GM12878 (cell line): ENCODE data around the gene BAZ2A. TPM values are rescaled to one million over a fixed set of nuclear protein-coding genes. Genes with fewer than 3 reads are reported as not detected.

Experiments used
- BHLHE40 ChIP-seq, 2 experiments: fragments of 450-650 bp in 1 of 2; IDR thresholded peaks; 2 replicates each; pipeline ENCODE4 v1.6.1; 2011 to 2017; ENCODE audit warnings: low read depth in 2 of 2, borderline replicate concordance in 1 of 2, improper control_type of control experiment in 1 of 2, low read length in 1 of 2, mild to moderate bottlenecking in 1 of 2
- BMI1 ChIP-seq: fragments of 450-650 bp; IDR thresholded peaks from 2 replicates; pipeline ENCODE4 v1.6.1; 2016; ENCODE audit warnings: mild to moderate bottlenecking, moderate library complexity, borderline replicate concordance
- CBX5 ChIP-seq: sonication (generic); IDR thresholded peaks from 2 replicates; pipeline ENCODE4 v1.6.1; 2016; ENCODE audit warnings: low read depth, moderate library complexity, mild to moderate bottlenecking, inconsistent platforms
- HDAC2 ChIP-seq: fragments of 200-600 bp; sonication (generic); IDR thresholded peaks from 2 replicates; pipeline ENCODE4 v1.6.1; 2017
- HDAC6 ChIP-seq: fragments of 200-600 bp; sonication (generic); IDR thresholded peaks from one replicate; pipeline ENCODE4 v1.8.0; 2017; ENCODE audit warnings: antibody characterized with exemption; ENCODE audit not compliant: unreplicated experiment
- LARP7 ChIP-seq: fragments of 450-650 bp; IDR thresholded peaks from 2 replicates; pipeline ENCODE4 v1.6.1; 2017; ENCODE audit warnings: mild to moderate bottlenecking
- MXI1 ChIP-seq: fragments of 150-350 bp; IDR thresholded peaks from 2 replicates; pipeline ENCODE4 v1.6.1; 2011; ENCODE audit warnings: low read depth, mild to moderate bottlenecking, inconsistent platforms, low read length, improper control_type of control experiment
- NBN ChIP-seq: fragments of 450-650 bp; IDR thresholded peaks from 2 replicates; pipeline ENCODE4 v1.6.1; 2016
- POLR2A ChIP-seq: IDR thresholded peaks from 2 replicates; pipeline ENCODE4 v1.6.1; 2011; ENCODE audit warnings: low read depth, mild to moderate bottlenecking, low read length
- POLR2AphosphoS5 ChIP-seq: IDR thresholded peaks from 2 replicates; pipeline ENCODE4 v1.6.1; 2011; ENCODE audit warnings: mild to moderate bottlenecking, low read length, inconsistent platforms
- RELA ChIP-seq: fragments of 450-650 bp; IDR thresholded peaks from 2 replicates; pipeline ENCODE4 v1.8.0; 2014; ENCODE audit warnings: borderline replicate concordance; ENCODE audit not compliant: partially characterized antibody
- SMARCA5 ChIP-seq: fragments of 450-650 bp; IDR thresholded peaks from 2 replicates; pipeline ENCODE4 v1.6.1; 2017; ENCODE audit warnings: mild to moderate bottlenecking
- YY1 ChIP-seq: IDR thresholded peaks from 2 replicates; pipeline ENCODE4 v1.6.1; 2011; ENCODE audit warnings: low read depth, mild to moderate bottlenecking, low read length
- ZBED1 ChIP-seq: IDR thresholded peaks from 2 replicates; pipeline ENCODE4 v1.6.1; 2016; ENCODE audit warnings: borderline replicate concordance
- ZNF384 ChIP-seq: IDR thresholded peaks from 2 replicates; pipeline ENCODE4 v1.6.1; 2012; ENCODE audit warnings: low read depth, mild to moderate bottlenecking, low read length, improper control_type of control experiment, borderline replicate concordance
- polyA plus RNA-seq, 11 experiments: library from polyadenylated mRNA; depleted of rRNA in 4 of 11; unstranded in 6 of 11; stranded (reverse) in 5 of 11; fragments of >200 nt; fragmentation: Nextera tagmentation in 4 of 11; fragmentation: Illumina TruSeq in 1 of 11; extraction: Ambion mirVana in 4 of 11; extraction: Trizol in 1 of 11; gene quantifications; 1 replicate in 1 of 11; 2 replicates in 10 of 11; pipeline versions ENCODE4 v1.2.1 to v1.2.3, GENCODE V29; 2011 to 2016; ENCODE audit warnings: inconsistent platforms in 2 of 11, missing spikeins in 2 of 11, low read depth in 1 of 11
- total RNA-seq, 4 experiments: library from RNA; depleted of rRNA in 3 of 4; stranded (reverse); fragments of >200 nt in 3 of 4; fragmentation: Illumina TruSeq in 1 of 4; extraction: Trizol in 1 of 4; gene quantifications; 2 replicates each; pipeline versions ENCODE4 v1.2.1 to v1.2.3, GENCODE V29; 2013 to 2021
- TF ChIP-seq, protein P1 (sequence below): fragments of 450-650 bp; IDR thresholded peaks from 2 replicates; pipeline ENCODE4 v1.6.1; 2017; ENCODE audit warnings: borderline replicate concordance
- TF ChIP-seq, protein P2 (sequence below): fragments of 450-650 bp; IDR thresholded peaks from 2 replicates; pipeline ENCODE4 v1.6.1; 2016; ENCODE audit warnings: mild to moderate bottlenecking

Gene BAZ2A
- total and polyA plus RNA-seq, 10 of the 15 experiments (the other 5 are each of a cell fraction or from before 2014, with no cell fraction given): 4.8 to 90.2 (median 29.9) TPM

DNA sequence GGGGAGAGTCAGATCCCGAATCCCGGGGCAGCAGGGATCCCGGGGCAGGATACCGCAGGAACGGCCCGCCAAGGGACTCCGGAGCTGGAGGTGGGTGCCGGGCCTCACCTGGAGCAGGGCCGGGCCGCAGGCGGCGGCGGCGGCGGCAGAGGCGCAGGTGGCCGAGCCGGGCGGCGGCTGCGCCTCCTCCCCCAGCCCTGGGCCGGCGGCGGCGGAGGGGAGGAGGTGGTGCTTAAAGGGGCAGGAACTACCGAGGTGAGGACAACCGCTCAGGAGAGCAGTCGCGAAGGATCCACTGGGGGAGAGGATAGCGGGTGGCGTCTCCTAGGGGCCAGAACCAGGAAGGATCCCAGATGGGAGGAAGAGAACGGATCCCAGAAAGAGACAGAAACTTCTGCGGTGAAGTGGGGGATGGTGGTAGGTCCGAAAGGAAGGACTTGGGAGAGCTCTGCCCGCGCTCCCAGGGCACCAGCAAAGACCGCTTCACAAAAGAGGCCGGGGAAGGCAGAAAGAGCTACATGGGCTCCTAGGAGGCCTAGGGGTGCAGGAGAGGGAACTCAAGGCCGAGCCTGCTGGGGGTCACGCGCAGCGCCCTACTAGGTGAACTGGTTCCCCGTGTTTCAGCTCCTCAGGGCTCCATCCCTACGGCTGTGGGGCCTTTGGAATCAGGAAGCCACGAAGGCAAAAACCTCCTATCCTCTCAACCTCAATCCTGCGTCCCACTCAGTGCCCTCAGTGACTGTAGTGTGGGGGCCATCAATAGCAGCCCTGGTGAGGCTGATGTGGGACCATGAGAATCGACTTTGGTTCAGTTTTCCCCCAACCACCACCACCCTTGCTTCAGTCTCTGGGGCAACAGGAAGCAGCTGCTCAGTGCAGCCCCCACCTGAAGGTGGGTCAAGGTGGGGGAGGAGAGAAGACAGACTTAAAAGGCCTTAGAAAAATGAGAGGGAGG, 5.0 kb upstream of the BAZ2A start (continued):
- TF ChIP-seq MXI1 (0 out of 2 replicates have a peak, but pooled peaks have one; percentile 2), NBN (peak; percentile 73), YY1 (no peak), POLR2A (peak; percentile 70), ZBED1 (no peak), CBX5 (no peak), POLR2AphosphoS5 (peak; percentile 73), LARP7 (peak; percentile 73), HDAC2 (no peak), BMI1 (no peak), BHLHE40 (IDR thresholded peaks at IDR 0.05; ENCODE audit: borderline replicate concordance in 1 of 2, low read depth in 2 of 2, low read length in 1 of 2) (peak in 1 of 2 experiments; percentile 41; a peak in 1 of 4 replicates), SMARCA5 (0 out of 2 replicates have a peak, but pooled peaks have one; percentile 31), RELA (peak; percentile 38), ZNF384 (no peak), HDAC6 (no peak)
- TF ChIP-seq, protein P1, sequence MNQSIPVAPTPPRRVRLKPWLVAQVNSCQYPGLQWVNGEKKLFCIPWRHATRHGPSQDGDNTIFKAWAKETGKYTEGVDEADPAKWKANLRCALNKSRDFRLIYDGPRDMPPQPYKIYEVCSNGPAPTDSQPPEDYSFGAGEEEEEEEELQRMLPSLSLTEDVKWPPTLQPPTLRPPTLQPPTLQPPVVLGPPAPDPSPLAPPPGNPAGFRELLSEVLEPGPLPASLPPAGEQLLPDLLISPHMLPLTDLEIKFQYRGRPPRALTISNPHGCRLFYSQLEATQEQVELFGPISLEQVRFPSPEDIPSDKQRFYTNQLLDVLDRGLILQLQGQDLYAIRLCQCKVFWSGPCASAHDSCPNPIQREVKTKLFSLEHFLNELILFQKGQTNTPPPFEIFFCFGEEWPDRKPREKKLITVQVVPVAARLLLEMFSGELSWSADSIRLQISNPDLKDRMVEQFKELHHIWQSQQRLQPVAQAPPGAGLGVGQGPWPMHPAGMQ: no peak
- TF ChIP-seq, protein P2, sequence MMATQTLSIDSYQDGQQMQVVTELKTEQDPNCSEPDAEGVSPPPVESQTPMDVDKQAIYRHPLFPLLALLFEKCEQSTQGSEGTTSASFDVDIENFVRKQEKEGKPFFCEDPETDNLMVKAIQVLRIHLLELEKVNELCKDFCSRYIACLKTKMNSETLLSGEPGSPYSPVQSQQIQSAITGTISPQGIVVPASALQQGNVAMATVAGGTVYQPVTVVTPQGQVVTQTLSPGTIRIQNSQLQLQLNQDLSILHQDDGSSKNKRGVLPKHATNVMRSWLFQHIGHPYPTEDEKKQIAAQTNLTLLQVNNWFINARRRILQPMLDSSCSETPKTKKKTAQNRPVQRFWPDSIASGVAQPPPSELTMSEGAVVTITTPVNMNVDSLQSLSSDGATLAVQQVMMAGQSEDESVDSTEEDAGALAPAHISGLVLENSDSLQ: no peak
- TF ChIP-seq, all 136 proteins: peak for 28
